SK-N-SH treated with all-trans-retinoic acid at 6 μM for 48 hours (cell line): ENCODE measurements around the gene DIPK2B.

Experiments used
- ATAC-seq: fragments of 200-7000 bp; cut with Tn5 transposase; 3 replicates; pipeline ENCODE4 v1.9.1; 2020; ENCODE audit warnings: mild to moderate bottlenecking, moderate library complexity
- ESRRG ChIP-seq: fragments of 250-450 bp; sonication (Bioruptor Pico); IDR thresholded peaks from 2 replicates; pipeline ENCODE4 v1.6.1; 2021; ENCODE audit warnings: mild to moderate bottlenecking
- GLIS3 ChIP-seq: fragments of 250-450 bp; sonication (Bioruptor Pico); IDR thresholded peaks from 2 replicates; pipeline ENCODE4 v1.5.0; 2020; ENCODE audit warnings: mild to moderate bottlenecking, moderate library complexity
- RARB ChIP-seq: fragments of 250-450 bp; sonication (Bioruptor Pico); IDR thresholded peaks from 2 replicates; pipeline ENCODE4 v1.8.0; 2021; ENCODE audit warnings: mild to moderate bottlenecking, moderate library complexity
- TOX ChIP-seq: fragments of 250-450 bp; sonication (Bioruptor Pico); IDR thresholded peaks from 2 replicates; pipeline ENCODE4 v1.8.0; 2021; ENCODE audit warnings: mild to moderate bottlenecking, moderate library complexity, borderline replicate concordance
- ZFP3 ChIP-seq: fragments of 250-450 bp; sonication (Bioruptor Pico); IDR thresholded peaks from 2 replicates; pipeline ENCODE4 v1.5.0; 2020; ENCODE audit warnings: mild to moderate bottlenecking, moderate library complexity
- ZFP30 ChIP-seq: fragments of 450-650 bp; formaldehyde crosslinking; IDR thresholded peaks from 2 replicates; pipeline ENCODE4 v1.5.0; 2022; ENCODE audit warnings: mild to moderate bottlenecking, moderate library complexity
- ZNF70 ChIP-seq: fragments of 450-650 bp; formaldehyde crosslinking; IDR thresholded peaks from 2 replicates; pipeline ENCODE4 v1.5.0; 2020; ENCODE audit warnings: mild to moderate bottlenecking, moderate library complexity
- ZNF8 ChIP-seq: fragments of 450-650 bp; formaldehyde crosslinking; IDR thresholded peaks from 2 replicates; pipeline ENCODE4 v1.5.0; 2020; ENCODE audit warnings: mild to moderate bottlenecking, moderate library complexity
- TF ChIP-seq, protein P1 (sequence below): fragments of 250-450 bp; sonication (Bioruptor Pico); IDR thresholded peaks from 2 replicates; pipeline ENCODE4 v1.5.1; 2021; ENCODE audit warnings: mild to moderate bottlenecking, moderate library complexity
- TF ChIP-seq, protein P2 (sequence below): fragments of 250-450 bp; sonication (Bioruptor Pico); IDR thresholded peaks from 2 replicates; pipeline ENCODE4 v1.5.1; 2020; ENCODE audit warnings: low read depth, mild to moderate bottlenecking, moderate library complexity
- TF ChIP-seq, protein P3 (sequence below): fragments of 250-450 bp; sonication (Bioruptor Pico); IDR thresholded peaks from 2 replicates; pipeline ENCODE4 v1.8.0; 2020; ENCODE audit warnings: mild to moderate bottlenecking, moderate library complexity, borderline replicate concordance
- TF ChIP-seq, protein P4 (sequence below): fragments of 250-450 bp; sonication (Bioruptor Pico); IDR thresholded peaks from 2 replicates; pipeline ENCODE4 v1.8.0; 2021; ENCODE audit warnings: low read depth, mild to moderate bottlenecking, moderate library complexity, borderline replicate concordance

Gene DIPK2B

DNA sequence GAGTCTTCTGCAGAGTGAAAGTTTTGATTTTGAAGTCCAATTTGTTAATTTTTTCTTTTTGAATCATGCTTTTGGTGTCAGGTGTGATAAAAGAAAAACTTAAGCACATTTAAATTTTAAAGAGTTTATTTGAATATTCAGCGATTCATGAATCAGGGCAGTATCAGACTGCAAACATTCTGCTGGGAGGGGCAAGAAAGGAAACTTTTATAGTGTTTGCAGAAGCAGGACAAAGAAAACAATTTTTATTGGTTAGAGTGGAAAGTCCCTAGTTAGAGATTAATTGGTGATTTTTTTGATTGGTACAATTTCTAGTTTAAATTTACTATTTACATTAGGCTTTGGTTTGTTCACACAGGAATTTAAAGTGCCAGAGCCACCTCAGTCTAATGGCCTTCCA is 1.5 kb upstream of the DIPK2B start:
- TF ChIP-seq, protein P1, sequence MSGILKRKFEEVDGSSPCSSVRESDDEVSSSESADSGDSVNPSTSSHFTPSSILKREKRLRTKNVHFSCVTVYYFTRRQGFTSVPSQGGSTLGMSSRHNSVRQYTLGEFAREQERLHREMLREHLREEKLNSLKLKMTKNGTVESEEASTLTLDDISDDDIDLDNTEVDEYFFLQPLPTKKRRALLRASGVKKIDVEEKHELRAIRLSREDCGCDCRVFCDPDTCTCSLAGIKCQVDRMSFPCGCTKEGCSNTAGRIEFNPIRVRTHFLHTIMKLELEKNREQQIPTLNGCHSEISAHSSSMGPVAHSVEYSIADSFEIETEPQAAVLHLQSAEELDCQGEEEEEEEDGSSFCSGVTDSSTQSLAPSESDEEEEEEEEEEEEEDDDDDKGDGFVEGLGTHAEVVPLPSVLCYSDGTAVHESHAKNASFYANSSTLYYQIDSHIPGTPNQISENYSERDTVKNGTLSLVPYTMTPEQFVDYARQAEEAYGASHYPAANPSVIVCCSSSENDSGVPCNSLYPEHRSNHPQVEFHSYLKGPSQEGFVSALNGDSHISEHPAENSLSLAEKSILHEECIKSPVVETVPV (CRISPR knock-in tag): no peak
- no peak for ATAC-seq

DNA sequence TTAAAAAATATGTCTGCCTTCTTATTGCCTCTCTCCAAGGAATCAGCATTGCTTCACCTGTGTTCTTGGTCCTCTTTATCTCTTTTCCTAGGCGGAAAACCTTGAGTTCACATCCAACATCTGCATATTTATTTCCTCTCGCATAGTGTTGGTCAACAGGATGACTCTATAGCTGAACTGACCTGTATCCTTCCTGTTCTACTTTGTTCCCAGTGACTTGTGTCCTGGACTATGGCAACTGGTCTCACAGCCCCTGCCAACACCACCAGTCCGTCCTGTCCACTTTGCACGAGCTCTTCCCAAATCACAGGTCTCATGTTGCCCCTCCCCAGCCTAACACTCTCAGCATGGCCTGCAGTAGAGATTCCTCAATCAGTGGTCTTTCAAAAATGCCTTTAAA is 2.0 kb downstream of the DIPK2B start:
- no peak for ATAC-seq
- TF ChIP-seq, protein P2, sequence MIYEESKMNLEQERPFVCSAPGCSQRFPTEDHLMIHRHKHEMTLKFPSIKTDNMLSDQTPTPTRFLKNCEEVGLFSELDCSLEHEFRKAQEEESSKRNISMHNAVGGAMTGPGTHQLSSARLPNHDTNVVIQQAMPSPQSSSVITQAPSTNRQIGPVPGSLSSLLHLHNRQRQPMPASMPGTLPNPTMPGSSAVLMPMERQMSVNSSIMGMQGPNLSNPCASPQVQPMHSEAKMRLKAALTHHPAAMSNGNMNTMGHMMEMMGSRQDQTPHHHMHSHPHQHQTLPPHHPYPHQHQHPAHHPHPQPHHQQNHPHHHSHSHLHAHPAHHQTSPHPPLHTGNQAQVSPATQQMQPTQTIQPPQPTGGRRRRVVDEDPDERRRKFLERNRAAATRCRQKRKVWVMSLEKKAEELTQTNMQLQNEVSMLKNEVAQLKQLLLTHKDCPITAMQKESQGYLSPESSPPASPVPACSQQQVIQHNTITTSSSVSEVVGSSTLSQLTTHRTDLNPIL (CRISPR knock-in tag): no peak
- no peak for TF ChIP-seq ZNF8 (CRISPR knock-in tag)

DNA sequence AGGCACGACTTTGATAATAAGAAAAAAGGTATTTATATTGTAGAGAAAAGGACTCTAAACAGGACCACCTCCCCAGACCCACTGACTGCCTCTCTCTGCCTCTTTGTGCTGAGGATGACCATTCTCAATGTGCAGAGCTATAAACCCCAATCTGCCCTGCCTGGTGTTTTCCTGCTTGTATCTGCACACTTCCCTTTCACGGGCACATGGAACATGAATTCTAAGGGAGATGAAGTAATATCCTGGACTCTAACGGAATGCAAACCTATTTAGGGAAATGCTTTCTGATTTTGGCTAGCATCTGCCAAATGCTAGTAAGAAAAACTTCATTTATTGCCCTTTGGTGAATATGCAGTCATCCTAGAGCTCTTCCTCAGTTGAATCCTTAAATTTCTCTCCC is 2.4 kb downstream of the DIPK2B start:
- no peak for ATAC-seq
- no peak for TF ChIP-seq ZFP30 (CRISPR knock-in tag)
- TF ChIP-seq, protein P3, sequence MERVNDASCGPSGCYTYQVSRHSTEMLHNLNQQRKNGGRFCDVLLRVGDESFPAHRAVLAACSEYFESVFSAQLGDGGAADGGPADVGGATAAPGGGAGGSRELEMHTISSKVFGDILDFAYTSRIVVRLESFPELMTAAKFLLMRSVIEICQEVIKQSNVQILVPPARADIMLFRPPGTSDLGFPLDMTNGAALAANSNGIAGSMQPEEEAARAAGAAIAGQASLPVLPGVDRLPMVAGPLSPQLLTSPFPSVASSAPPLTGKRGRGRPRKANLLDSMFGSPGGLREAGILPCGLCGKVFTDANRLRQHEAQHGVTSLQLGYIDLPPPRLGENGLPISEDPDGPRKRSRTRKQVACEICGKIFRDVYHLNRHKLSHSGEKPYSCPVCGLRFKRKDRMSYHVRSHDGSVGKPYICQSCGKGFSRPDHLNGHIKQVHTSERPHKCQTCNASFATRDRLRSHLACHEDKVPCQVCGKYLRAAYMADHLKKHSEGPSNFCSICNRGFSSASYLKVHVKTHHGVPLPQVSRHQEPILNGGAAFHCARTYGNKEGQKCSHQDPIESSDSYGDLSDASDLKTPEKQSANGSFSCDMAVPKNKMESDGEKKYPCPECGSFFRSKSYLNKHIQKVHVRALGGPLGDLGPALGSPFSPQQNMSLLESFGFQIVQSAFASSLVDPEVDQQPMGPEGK (CRISPR knock-in tag): no peak
- TF ChIP-seq GLIS3 (CRISPR knock-in tag): no peak
- TF ChIP-seq, protein P1 (CRISPR knock-in tag): no peak
- no peak for TF ChIP-seq TOX
- TF ChIP-seq ZNF8 (CRISPR knock-in tag): no peak
- no peak for TF ChIP-seq RARB (CRISPR knock-in tag)

DNA sequence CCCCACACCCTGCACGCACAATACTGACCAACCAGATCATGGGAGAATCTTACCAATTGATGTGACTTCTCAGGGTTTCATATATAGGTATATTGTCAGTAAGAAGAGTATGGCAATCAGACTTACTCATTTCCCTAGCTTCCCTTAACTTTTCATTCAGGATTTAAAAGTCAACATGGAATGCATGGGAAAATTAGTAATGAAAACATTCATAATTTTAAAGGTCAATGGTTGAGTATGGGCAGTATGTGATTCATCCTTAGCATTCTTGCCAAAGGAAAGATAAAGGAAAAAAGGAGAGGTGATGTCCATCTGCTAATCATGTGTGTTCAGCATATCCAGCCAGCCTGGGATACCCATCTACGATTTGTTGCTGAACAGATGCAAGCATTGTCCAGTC is 4.0 kb downstream of the DIPK2B start:
- TF ChIP-seq ZNF70 (CRISPR knock-in tag): no peak
- TF ChIP-seq ESRRG (CRISPR knock-in tag): no peak
- no peak for TF ChIP-seq RARB (CRISPR knock-in tag)
- TF ChIP-seq TOX: no peak
- TF ChIP-seq, protein P2 (CRISPR knock-in tag): no peak
- TF ChIP-seq, protein P4, sequence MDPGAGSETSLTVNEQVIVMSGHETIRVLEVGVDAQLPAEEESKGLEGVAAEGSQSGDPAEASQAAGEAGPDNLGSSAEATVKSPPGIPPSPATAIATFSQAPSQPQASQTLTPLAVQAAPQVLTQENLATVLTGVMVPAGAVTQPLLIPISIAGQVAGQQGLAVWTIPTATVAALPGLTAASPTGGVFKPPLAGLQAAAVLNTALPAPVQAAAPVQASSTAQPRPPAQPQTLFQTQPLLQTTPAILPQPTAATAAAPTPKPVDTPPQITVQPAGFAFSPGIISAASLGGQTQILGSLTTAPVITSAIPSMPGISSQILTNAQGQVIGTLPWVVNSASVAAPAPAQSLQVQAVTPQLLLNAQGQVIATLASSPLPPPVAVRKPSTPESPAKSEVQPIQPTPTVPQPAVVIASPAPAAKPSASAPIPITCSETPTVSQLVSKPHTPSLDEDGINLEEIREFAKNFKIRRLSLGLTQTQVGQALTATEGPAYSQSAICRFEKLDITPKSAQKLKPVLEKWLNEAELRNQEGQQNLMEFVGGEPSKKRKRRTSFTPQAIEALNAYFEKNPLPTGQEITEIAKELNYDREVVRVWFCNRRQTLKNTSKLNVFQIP: no peak
- no peak for ATAC-seq

DNA sequence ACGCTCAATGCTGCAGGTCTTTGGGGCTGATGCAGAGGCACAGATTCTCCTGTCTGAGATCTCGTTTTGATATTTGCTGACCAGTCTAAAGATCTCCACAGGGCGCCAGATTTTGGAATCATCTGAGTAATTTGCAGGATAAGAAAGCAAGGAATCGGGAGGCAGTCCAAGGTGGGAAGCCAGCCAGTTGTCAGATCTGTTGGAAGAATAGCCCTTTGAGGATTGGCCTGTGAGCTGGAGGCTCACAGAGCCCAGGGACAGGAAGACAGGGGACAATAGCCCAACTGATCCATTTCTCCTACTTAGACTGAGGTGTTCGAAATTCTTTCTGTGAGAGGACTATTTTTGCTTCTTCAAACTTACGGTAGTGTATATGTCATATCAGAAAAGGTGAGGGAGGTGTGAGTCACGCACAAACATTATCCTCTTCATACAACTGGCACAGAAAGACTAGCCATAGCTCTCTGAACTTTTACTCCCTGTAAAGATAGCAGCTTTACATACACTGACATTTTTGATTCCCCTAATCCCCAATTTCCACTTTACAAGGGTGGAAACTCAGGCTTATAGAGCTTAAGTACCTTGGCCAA is 8.8 kb downstream of the DIPK2B start:
- TF ChIP-seq, protein P3 (CRISPR knock-in tag): no peak
- no peak for TF ChIP-seq ZFP3 (CRISPR knock-in tag)
- TF ChIP-seq, all 23 proteins: peak for 0
- ATAC-seq: no peak
